Stimulated activated naive CD8-positive, alpha-beta T cell treated with anti-CD3 and anti-CD28 coated beads, Interleukin-15, Interleukin-2, amounts not matched to agents 100 ng/mL and 50 ng/mL, for 24 hours (primary cell): ENCODE results near the gene ZNHIT2.

Experiments
- H3K27ac Mint-ChIP-seq: one replicate; pipeline ENCODE4 v1.8.0; 2021; ENCODE audit warnings: mild to moderate bottlenecking, mixed read lengths
- H3K27me3 Mint-ChIP-seq: one replicate; pipeline ENCODE4 v1.8.0; 2021; ENCODE audit warnings: mixed read lengths
- H3K36me3 Mint-ChIP-seq: one replicate; pipeline ENCODE4 v1.8.0; 2021; ENCODE audit warnings: low read depth, mixed read lengths
- H3K4me1 Mint-ChIP-seq: one replicate; pipeline ENCODE4 v1.8.0; 2021; ENCODE audit warnings: low read depth, mixed read lengths
- H3K4me3 Mint-ChIP-seq: one replicate; pipeline ENCODE4 v1.8.0; 2021; ENCODE audit warnings: mild to moderate bottlenecking, mixed read lengths
- H3K9me3 Mint-ChIP-seq: one replicate; pipeline ENCODE4 v1.8.0; 2021; ENCODE audit warnings: mixed read lengths

The ZNHIT2 gene

GRCh38 chr11:65147352-65148075 is 30.0 kb upstream of the ZNHIT2 start:
- Mint-ChIP-seq H3K27ac (no peak overlapping the region), H3K4me3 (no peak overlapping the region), H3K36me3 (no peaks in the 10 kb centered on the region)

DNA sequence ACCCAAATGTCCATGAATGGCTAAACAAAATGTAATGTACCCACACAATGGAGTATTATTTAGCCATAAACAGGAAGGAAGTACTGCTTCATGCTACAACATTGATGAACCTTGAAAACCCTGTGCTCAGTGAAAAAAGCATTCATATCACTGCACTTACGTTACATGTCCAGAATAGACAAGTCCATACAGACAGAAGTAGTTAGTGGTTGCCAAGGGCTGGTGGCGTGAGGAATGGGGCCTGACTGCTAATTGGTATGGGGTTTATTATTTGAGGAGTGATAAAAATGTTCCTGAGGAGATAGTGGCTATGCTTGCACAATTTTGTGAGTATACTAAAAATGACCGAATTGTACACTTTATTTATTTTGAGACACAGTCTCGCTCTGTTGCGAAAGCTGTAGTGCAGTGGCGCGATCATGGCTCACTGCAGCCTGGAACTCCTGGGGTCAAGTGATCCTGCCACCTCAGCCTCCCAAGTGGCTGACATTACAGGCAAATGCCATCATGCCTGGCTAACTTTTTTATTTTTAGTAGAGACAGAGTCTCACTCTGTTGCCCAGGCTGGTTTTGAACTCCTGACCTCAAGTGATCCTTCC is 24.5 kb upstream of the ZNHIT2 start:
- Mint-ChIP-seq H3K27me3 (no peaks in the 10 kb centered on the region), H3K4me1 (peaks cover 5% of the 10 kb centered on the region), H3K9me3 (no peaks in the 10 kb centered on the region), H3K27ac (no peak overlapping the region), H3K36me3 (no peaks in the 10 kb centered on the region), H3K4me3 (no peak overlapping the region)

More at GRCh38 chr11:65147352-65148075, 30.0 kb upstream of the ZNHIT2 start:
- H3K9me3 Mint-ChIP-seq = no peaks in the 10 kb centered on the region
- H3K4me1 Mint-ChIP-seq = peaks cover 16% of the 10 kb centered on the region
- H3K27me3 Mint-ChIP-seq = peaks cover 5% of the 10 kb centered on the region

- Mint-ChIP-seq H3K4me1 (peaks cover 46% of the 10 kb centered on the region), H3K9me3 (no peaks in the 10 kb centered on the region), H3K27ac (peak overlapping the region; percentile 100), H3K27me3 (no peaks in the 10 kb centered on the region), H3K36me3 (no peaks in the 10 kb centered on the region), H3K4me3 (peak overlapping the region; percentile 99)
Measured at GRCh38 chr11:65136515-65137096, 19.1 kb upstream of the ZNHIT2 start.

DNA sequence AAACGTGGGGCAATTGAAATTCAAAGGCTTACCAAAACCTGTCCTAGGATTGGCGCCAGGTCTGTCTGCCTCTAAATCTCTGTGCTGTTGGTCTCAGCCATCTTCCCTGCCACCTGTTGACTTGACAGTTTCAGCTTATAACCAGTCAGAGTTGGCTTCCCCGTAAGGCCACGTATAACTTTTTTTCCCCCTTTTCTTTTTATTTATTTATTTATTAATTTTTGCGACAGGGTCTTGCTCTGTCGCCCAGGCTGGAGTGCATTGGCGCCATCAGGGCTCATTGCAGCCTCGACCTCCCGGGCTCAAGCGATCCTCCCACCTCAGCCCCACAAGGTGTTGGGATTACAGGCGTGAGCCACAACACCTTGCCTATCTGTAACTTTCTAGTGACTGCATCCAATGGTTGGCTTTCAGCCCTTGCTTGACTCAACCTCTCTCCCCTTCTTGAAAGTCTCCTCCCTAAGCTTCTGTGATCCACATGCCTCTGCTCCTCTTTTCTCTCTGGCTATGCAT is 18.2 kb upstream of the ZNHIT2 start:
- peak overlapping the region; percentile 100 for H3K27ac Mint-ChIP-seq
- H3K4me1 Mint-ChIP-seq = peaks cover 50% of the 10 kb centered on the region
- H3K36me3 Mint-ChIP-seq = peaks cover 7% of the 10 kb centered on the region
- H3K4me3 Mint-ChIP-seq = peak overlapping the region; percentile 99
- H3K9me3 Mint-ChIP-seq = no peaks in the 10 kb centered on the region
- H3K27me3 Mint-ChIP-seq = no peaks in the 10 kb centered on the region

GRCh38 chr11:65134952-65135632 is 17.6 kb upstream of the ZNHIT2 start:
- H3K4me3 Mint-ChIP-seq = peak overlapping the region; percentile 99
- peaks cover 54% of the 10 kb centered on the region for H3K4me1 Mint-ChIP-seq
- H3K36me3 Mint-ChIP-seq = peaks cover 7% of the 10 kb centered on the region

DNA sequence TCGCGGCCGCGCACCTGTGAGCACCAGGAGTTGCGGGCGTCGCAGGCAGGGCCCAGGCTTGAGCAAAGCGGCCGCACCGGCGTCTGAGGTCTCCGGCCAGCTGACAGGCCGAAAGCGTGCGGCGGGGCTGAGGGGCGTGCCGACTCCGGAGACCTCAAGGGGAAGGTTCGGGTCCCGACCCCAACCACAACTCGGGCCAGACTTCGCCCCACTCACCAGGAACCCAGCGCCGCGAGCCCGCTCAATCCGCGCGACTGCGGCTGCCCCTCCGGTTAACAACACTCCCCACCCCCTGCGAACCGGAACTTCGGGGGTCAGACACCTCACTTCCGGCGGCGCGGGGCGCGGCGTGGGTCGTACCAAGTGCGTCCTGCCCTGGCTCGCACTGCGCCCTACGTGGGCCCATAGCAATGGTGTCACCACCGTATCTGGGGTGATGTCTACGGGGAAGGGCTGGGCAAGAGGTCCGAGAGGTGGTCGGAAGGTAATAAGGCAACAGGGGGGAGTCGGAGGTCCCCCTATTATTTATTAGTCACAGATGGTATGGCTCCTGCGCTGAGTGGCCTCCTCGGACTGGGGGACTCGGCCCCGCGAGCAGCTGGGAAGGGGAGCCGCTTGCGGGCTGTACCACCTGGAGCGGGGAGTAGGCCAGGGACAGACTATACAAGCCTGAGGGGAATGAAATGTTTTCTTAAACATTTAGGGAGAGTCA is 16.9 kb upstream of the ZNHIT2 start, which contains the start of gene SYVN1:
Gene SYVN1, minus strand, starts transcription at position 280 of the 712 bp plus-strand sequence. CDS start 918 bp downstream, outside the sequence.
- Mint-ChIP-seq H3K9me3 (no peaks in the 10 kb centered on the region), H3K27me3 (no peaks in the 10 kb centered on the region), H3K27ac (peak within 1 kb of the TSS; percentile 100), H3K4me3 (peak within 1 kb of the TSS; percentile 99), H3K36me3 (peaks cover 7% of the 10 kb centered on the region), H3K4me1 (peaks cover 54% of the 10 kb centered on the region)

More at GRCh38 chr11:65134952-65135632, 17.6 kb upstream of the ZNHIT2 start:
- H3K9me3 Mint-ChIP-seq = no peaks in the 10 kb centered on the region
- peak overlapping the region; percentile 100 for H3K27ac Mint-ChIP-seq
- no peaks in the 10 kb centered on the region for H3K27me3 Mint-ChIP-seq

- Mint-ChIP-seq H3K27ac (peak overlapping the region; percentile 100), H3K4me3 (peak overlapping the region; percentile 99), H3K4me1 (peaks cover 54% of the 10 kb centered on the region), H3K9me3 (no peaks in the 10 kb centered on the region), H3K27me3 (no peaks in the 10 kb centered on the region), H3K36me3 (peaks cover 7% of the 10 kb centered on the region)
Measured at GRCh38 chr11:65133724-65134123, 16.2 kb upstream of the ZNHIT2 start.

- Mint-ChIP-seq H3K36me3 (peaks cover 7% of the 10 kb centered on the region), H3K9me3 (no peaks in the 10 kb centered on the region), H3K4me3 (peak overlapping the region; percentile 99), H3K4me1 (peaks cover 54% of the 10 kb centered on the region), H3K27ac (peak overlapping the region; percentile 100), H3K27me3 (no peaks in the 10 kb centered on the region)
Measured at GRCh38 chr11:65132988-65133700, 15.6 kb upstream of the ZNHIT2 start.

- no peaks in the 10 kb centered on the region for H3K27me3 Mint-ChIP-seq
- peak overlapping the region; percentile 99 for H3K4me3 Mint-ChIP-seq
- peak overlapping the region; percentile 100 for H3K27ac Mint-ChIP-seq
- no peaks in the 10 kb centered on the region for H3K9me3 Mint-ChIP-seq
- peaks cover 54% of the 10 kb centered on the region for H3K4me1 Mint-ChIP-seq
- H3K36me3 Mint-ChIP-seq = peaks cover 9% of the 10 kb centered on the region
Measured at GRCh38 chr11:65132238-65132987, 14.9 kb upstream of the ZNHIT2 start.

DNA sequence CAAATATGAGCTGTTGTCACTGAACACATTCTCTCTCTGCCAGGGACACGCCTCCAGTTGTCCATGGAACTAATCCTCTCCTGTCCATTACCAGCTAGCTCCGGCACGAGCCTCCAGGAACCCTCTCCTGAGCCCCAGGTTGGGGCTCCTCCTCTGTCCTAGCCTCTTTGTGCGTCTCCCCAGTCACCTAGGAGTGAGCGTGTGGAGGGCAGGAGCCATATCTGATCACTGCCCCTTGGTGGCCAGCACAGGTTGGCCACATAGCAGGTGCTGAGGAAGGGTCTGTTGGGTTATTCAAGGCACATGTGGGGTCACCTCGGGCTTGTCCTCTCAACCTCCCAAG is 14.4 kb upstream of the ZNHIT2 start:
- H3K27me3 Mint-ChIP-seq = no peaks in the 10 kb centered on the region
- no peaks in the 10 kb centered on the region for H3K9me3 Mint-ChIP-seq
- H3K4me1 Mint-ChIP-seq = peaks cover 53% of the 10 kb centered on the region
- no peak overlapping the region for H3K27ac Mint-ChIP-seq
- H3K4me3 Mint-ChIP-seq = no peak overlapping the region
- H3K36me3 Mint-ChIP-seq = peaks cover 14% of the 10 kb centered on the region

DNA sequence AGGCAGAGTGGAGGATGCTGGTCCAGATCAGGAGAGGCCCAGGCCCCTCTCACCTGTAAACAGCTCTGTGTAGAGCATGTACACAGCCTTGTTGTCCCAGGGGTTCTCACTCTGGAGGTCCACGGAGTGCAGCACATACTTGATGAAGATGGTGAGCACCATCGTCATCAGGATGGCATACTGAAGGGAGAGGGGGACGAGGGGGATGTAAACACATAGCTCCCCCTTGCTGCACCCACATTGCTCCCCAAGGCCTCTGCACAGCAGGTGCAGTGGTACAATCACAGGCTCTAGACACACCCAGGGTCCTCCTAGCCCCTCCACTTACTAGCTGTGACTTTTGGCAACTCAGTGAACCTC is 13.9 kb upstream of the ZNHIT2 start:
- peaks cover 19% of the 10 kb centered on the region for H3K36me3 Mint-ChIP-seq
- H3K4me3 Mint-ChIP-seq = no peak overlapping the region
- no peaks in the 10 kb centered on the region for H3K27me3 Mint-ChIP-seq
- H3K27ac Mint-ChIP-seq = no peak overlapping the region
- peaks cover 49% of the 10 kb centered on the region for H3K4me1 Mint-ChIP-seq
- no peaks in the 10 kb centered on the region for H3K9me3 Mint-ChIP-seq

GRCh38 chr11:65130631-65131416 is 13.3 kb upstream of the ZNHIT2 start:
- no peak overlapping the region for H3K27ac Mint-ChIP-seq
- no peak overlapping the region for H3K4me3 Mint-ChIP-seq
- peaks cover 22% of the 10 kb centered on the region for H3K36me3 Mint-ChIP-seq
- no peaks in the 10 kb centered on the region for H3K9me3 Mint-ChIP-seq
- H3K4me1 Mint-ChIP-seq = peaks cover 43% of the 10 kb centered on the region
- no peaks in the 10 kb centered on the region for H3K27me3 Mint-ChIP-seq
